Gastroesophageal sphincter (tissue), 3 donors: ENCODE measurements around the gene RAB6D.
"Not testable (repeated sequence)": the region's sequence is repeated elsewhere in the genome, so short reads cannot be mapped to it uniquely, and the experiment has no call there.

Source experiments
- EP300 ChIP-seq: sonication (generic); formaldehyde crosslinking; IDR thresholded peaks from one replicate; pipeline ENCODE4 v1.6.1; 2017; ENCODE audit warnings: antibody characterized with exemption, mild to moderate bottlenecking
- POLR2A ChIP-seq, 2 donors: fragments of 450-650 bp; IDR thresholded peaks; one replicate each; pipeline ENCODE4 v1.6.1; 2017; ENCODE audit warnings: antibody characterized with exemption in 2 of 2, mild to moderate bottlenecking in 2 of 2, moderate library complexity in 1 of 2
- POLR2AphosphoS5 ChIP-seq: sonication (generic); formaldehyde crosslinking; IDR thresholded peaks from one replicate; pipeline ENCODE4 v1.6.1; 2017; ENCODE audit warnings: antibody characterized with exemption
- TF ChIP-seq, protein P1 (sequence below), 4 experiments: fragments of 200-600 bp in 2 of 4; fragments of 450-650 bp in 2 of 4; sonication (generic) in 1 of 4; IDR thresholded peaks; one replicate each; pipeline ENCODE4 v1.5.1; 2017 to 2019; ENCODE audit warnings: antibody characterized with exemption in 4 of 4, mild to moderate bottlenecking in 2 of 4, moderate library complexity in 2 of 4

DNA sequence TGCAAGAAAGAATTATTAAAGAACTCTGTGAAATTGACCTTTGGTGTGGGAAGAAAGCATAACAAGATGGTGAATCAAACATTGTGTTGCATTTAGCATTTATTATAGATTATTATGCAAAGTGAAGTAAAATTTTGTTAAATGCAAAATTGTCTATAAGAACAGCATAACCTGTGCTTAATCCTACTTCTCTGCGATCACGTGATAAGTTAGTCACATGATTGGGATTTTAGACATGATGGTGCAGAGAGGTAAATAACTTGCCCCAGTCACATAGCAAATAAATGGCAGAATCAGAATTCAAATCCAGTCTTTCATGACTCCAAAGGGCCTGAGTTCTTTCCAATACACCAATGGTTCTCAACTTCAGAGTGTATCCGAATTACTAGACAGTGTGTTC, 31.3 kb downstream of the RAB6D start:
- TF ChIP-seq, protein P1, sequence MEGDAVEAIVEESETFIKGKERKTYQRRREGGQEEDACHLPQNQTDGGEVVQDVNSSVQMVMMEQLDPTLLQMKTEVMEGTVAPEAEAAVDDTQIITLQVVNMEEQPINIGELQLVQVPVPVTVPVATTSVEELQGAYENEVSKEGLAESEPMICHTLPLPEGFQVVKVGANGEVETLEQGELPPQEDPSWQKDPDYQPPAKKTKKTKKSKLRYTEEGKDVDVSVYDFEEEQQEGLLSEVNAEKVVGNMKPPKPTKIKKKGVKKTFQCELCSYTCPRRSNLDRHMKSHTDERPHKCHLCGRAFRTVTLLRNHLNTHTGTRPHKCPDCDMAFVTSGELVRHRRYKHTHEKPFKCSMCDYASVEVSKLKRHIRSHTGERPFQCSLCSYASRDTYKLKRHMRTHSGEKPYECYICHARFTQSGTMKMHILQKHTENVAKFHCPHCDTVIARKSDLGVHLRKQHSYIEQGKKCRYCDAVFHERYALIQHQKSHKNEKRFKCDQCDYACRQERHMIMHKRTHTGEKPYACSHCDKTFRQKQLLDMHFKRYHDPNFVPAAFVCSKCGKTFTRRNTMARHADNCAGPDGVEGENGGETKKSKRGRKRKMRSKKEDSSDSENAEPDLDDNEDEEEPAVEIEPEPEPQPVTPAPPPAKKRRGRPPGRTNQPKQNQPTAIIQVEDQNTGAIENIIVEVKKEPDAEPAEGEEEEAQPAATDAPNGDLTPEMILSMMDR (IDR thresholded peaks at IDR 0.05), result not testable (repeated sequence)
- not testable (repeated sequence) for TF ChIP-seq POLR2AphosphoS5; POLR2A (IDR thresholded peaks at IDR 0.05); EP300
